SH-SY5Y (cell line): ENCODE measurements around the gene DLL4.

ENCODE experiments used
- GATA2 ChIP-seq: IDR thresholded peaks from 2 replicates; pipeline ENCODE4 v1.6.1; 2011; ENCODE audit warnings: mild to moderate bottlenecking, low read depth, low read length
- GATA3 ChIP-seq: IDR thresholded peaks from 2 replicates; pipeline ENCODE4 v1.6.1; 2011; ENCODE audit warnings: low read depth, mild to moderate bottlenecking, low read length, moderate library complexity

Gene DLL4

GRCh38 chr15:40952901-40953712 is 24.0 kb downstream of the DLL4 start, which contains the start of gene CHAC1:
Gene CHAC1 (plus strand): TSS chr15:40953471. CDS start chr15:40953584, 113 bp downstream.
- TF ChIP-seq GATA2 (no peak), GATA3 (no peak)

- TF ChIP-seq GATA3: no peak
- no peak for TF ChIP-seq GATA2
These were observed 24.6 kb downstream of the DLL4 start for GRCh38 chr15:40953713-40954074.

- TF ChIP-seq GATA3 (no peak), GATA2 (no peak)
These were observed 26.2 kb downstream of the DLL4 start for GRCh38 chr15:40955141-40955903.

- no peak for TF ChIP-seq GATA2
- TF ChIP-seq GATA3: no peak
These were observed 26.9 kb downstream of the DLL4 start for GRCh38 chr15:40955930-40956540.

- TF ChIP-seq GATA2 (no peak), GATA3 (no peak)
These were observed 27.4 kb downstream of the DLL4 start for GRCh38 chr15:40956541-40956982.

GRCh38 chr15:40957041-40957555 is 28.0 kb downstream of the DLL4 start:
- TF ChIP-seq GATA3 (no peak), GATA2 (no peak)

GRCh38 chr15:40957581-40958051 is 28.5 kb downstream of the DLL4 start:
- TF ChIP-seq GATA3 (no peak), GATA2 (no peak)

- no peak for TF ChIP-seq GATA3
- no peak for TF ChIP-seq GATA2
These were observed 29.0 kb downstream of the DLL4 start for GRCh38 chr15:40958146-40958545.

- no peak for TF ChIP-seq GATA3
- TF ChIP-seq GATA2: no peak
These were observed 29.6 kb downstream of the DLL4 start for GRCh38 chr15:40958723-40959122.

- no peak for TF ChIP-seq GATA3
- TF ChIP-seq GATA2: no peak
These were observed 30.4 kb downstream of the DLL4 start for GRCh38 chr15:40959331-40960141.

GRCh38 chr15:40960151-40960885 is 31.2 kb downstream of the DLL4 start:
- TF ChIP-seq GATA2 (no peak), GATA3 (no peak)

GRCh38 chr15:40960925-40961324 is 31.8 kb downstream of the DLL4 start:
- no peak for TF ChIP-seq GATA3
- no peak for TF ChIP-seq GATA2

- no peak for TF ChIP-seq GATA3
- TF ChIP-seq GATA2: no peak
These were observed 34.1 kb downstream of the DLL4 start for GRCh38 chr15:40963201-40963600.
